Endothelial cell of hepatic sinusoid (primary cell): ENCODE measurements around the gene NRG2.

Experiments
- in situ Hi-C: cut with HindIII; loops from 2 replicates; pipeline ENCODE4 v1.10.0; 2017; ENCODE audit warnings: low sequenced_read_pairs

Gene NRG2

DNA sequence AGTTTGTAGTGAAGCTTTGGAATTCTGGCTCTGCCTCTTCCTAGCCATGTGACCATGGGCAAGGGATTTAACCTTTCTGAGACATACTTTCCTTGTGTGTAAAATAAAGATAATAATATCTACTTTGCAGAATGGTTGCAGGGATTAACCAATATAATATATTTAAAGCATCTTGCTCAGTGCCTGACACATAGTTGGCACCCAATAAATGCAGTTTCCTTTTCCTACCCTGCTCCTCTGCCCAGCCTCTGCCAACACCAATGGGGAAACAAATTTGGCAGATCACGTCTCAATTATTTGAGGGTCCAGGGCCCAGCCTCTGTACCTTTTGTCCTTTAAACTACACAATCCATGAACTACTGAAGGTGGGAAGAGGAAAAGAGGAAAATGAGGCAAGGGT is 91.1 kb downstream of the NRG2 start:
- in situ Hi-C loops = no loop called here

DNA sequence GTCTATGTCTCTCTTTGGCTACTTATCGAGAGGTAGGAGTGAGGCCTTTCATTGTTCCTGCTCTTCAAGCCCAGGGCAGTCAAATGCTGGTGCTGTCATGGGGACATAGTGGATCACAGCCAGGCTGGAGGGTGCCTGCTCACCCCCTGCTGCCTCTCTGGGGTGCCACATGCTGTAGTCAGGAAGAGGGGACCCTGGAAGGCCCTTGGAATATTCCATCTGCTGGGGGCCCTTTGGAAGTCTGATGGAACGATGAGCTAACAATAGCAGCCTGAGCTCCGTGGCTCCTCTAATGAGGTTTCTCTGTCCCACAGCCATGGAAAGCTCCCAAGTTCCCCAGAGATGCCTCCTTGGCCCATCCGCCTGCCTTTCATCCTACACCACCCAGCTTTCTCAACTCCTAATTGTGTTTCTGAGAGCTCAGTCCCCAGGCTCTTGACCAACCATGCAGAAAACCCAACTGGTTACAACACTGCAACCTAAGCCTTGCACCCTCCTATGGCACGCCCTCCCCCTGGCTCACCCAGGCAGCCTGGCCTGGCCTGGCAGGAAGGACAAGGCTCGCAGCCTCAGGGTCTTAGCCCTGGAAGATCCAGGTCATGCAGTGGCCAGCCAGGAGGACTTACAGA is 91.7 kb downstream of the NRG2 start:
- in situ Hi-C loops = no loop called here

DNA sequence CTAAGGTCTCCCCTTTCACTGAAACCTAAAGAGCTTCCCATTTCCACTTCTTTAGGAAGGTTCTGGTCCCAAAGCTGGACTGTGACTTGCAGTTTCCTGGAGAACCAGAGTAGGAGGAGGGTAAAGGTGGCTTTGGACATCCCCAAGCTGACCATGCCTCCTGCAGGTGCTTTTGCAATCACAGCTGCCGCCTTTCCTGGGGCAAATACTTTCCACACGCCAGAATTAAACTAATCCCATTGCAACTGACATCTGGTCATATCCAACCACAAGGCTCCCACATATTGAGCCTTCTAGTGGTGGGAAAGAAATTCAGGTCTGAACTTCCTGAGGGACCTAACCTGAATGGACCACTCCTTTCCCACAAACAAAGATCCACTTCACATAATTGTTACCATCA is 92.7 kb downstream of the NRG2 start:
- in situ Hi-C loops = no loop called here

DNA sequence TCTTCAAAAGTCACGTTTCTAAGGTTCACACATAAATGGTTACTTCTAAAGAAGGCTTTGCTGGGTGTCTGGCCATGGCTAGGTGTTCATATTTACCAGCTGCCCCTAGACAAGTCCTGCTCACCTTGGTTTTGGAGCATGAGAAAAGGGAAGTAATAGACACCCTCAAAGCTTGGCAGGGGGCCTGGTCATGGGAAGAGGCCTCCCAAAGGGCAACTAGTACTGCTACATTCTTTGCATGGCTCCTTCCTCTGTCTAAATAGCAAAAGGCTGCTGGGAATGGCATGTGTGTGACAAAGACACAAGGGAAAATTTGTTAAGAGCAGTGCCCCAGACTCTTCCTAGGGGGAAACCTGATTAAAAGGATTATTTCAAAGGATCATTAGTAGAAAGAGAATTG is 93.4 kb downstream of the NRG2 start:
- in situ Hi-C loops = no loop called here

DNA sequence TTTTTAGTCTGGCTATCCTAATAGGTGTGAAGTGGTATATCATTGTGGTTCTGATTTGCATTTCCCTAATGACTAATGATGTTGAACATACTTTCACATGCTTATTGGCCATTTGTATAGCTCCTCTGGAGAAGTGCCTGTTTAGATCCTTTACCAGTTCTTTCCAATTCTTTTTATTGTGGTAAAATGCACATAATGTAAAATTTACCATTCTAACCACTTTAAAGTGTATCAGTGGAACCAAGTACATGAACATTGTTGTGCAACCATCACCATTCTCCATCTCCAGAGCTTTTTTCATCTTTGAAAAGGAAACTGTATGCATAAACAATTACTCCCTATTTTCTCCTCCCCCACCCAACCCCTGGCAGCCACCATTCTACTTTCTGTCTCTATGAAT is 95.4 kb downstream of the NRG2 start:
- in situ Hi-C loops = no loop called here

DNA sequence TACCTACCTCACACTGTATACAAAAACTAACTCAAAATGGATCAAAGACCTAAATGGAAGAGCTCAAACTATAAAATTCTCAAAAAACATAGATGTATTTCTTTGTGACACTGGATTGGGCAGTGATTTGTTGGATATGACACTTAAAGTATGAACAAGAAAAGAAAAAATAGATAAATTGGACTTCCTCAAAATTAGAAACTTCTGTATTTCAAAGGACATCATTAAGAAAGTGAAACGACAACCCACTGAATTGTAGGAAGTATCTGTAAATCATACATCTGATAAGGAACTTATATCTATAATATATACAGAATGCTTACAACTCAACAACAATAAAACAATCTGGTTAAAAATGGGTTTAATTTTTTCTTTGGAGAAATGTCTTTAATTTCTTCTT is 96.7 kb downstream of the NRG2 start:
- in situ Hi-C loops = no loop called here

DNA sequence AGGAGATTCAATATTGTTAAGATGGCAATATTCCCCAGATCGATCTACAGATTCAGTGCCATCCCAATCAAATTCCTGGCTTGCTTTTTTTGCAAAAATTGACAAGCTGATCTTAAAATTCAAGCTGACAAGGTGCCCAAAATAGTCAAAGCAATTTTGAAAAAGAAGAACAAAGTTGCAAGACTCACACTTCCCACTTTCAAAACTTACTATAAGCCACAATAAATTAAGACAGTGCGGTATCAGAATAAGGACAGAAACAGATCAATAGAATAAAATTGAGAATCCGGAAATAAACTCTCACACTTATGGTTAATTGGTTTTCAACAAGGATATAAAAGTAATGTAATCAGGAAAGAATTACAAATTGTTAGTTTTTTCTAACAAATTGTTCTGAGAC is 97.1 kb downstream of the NRG2 start:
- in situ Hi-C loops = no loop called here

DNA sequence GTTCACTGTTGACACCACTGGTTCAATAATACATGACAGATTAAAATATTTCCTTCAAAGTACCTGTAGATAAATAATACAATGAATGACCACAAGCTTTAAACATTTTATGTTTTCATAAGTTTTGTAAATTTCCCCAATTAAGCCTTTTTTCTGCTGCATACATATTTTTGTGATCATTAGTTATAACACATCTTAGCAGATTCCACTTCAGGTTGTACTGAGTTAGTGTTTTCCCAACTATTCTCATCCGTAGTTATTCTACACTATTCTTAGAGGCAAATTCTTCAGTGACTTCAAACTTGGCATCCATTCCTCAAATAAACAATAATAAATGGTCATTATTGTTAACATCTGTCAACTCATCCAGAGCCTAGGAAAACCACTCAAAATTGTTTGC is 100.9 kb downstream of the NRG2 start:
- in situ Hi-C loops = no loop called here

DNA sequence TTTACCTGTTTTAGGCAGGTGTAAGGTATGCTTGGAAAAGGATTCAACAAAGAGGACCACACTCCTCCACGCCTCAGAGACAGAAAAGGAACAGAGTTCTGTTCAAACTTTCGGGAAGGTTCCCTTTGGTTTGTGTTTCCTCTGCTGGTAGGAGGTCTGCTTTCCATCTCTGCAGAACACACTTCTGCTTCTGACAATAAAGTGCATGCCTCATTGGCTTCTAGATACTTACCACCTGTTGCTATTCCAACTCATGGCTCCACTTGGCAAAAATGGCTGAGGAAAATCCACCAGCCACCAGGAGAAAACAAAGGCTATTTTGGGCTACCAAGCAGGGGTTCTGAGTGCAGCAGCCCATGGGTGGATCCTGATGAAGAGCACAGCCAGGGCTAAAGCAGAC is 112.7 kb downstream of the NRG2 start:
- in situ Hi-C loops = no loop called here

DNA sequence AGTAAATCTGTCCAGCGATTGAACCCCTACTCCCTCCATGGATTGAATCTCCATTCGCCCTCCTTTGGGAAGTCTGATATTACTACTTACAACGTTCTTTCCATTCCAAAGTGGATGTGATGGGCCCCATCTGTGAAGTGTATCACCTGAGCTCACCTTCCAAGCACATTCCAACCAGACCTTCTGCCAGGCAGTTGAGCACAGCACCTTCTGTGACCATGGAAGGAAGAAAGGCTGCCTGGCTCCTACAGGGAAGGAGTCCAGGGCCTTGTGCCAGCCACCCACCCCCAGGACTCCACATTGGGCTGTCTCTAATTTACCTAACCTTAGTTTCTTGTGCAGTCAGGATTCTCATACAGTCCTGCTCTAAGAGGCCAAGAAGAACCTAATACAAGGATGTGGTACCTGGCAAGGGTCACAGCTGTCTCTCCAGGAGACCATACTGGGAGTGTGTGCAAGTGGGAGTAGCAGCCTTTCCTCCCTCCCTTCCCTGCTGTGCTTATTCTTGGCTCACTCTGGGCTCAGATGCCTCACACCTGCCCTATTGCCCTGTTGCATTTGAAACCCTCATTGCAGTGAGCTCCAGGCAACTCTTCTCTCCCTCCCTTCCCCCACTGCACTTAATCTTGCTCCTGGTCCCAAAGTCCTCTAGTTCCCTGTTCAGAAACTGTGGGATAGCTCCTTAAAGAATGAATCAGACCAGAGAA is 116.1 kb downstream of the NRG2 start:
- in situ Hi-C loops = loop anchor here (5.0 kb wide), 1 partner anchor 60 kb away; no protein-coding TSS in a partner anchor

DNA sequence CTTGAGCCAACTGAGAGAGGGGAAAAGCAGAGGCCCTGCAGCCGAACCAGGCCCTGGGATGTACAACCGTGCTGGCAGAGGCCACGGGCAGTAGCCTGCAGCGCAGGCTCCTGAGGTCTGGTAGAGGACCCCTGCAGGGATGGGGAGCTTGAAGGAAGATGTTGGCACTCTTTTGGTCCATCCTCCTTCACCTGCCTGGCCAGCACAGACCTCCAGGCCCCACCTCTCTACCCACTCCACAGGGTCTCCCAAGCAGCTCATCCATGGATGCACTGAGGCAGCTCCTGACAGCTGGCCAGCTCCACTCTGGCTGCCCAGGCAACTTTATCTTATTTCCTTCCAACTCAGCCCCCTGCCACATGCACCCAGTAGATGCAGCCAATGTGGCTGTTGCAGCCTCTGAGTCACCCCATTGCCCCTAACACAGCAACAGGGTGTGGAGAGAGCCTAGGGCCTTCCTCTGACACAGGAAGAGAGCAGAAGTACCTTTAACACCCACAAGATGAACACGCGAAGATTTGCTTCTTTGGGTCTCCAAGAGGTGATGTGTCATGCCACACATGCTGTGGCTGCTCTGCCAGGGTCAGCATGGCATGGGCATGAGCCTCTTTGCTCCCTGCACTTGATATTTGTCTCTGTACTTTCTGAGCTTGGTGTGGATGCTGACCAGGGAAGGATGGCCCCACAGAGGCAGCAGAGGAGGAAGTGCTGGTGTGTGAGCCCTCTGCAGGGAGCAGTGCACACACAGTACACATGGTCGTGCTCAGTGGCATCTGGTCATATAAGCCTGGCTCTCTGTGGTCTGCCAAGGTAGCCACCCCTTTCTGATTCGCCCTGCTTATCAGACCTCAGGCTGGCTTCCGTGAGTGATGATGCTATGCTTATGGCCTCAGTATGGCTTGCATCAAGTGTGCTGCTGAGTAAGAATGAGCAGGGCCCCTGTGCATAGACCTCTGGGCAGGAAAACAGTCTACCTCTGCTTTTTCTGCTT is 117.2 kb downstream of the NRG2 start:
- in situ Hi-C loops = loop anchor here (5.0 kb wide), 1 partner anchor 59 kb away; no protein-coding TSS in a partner anchor

DNA sequence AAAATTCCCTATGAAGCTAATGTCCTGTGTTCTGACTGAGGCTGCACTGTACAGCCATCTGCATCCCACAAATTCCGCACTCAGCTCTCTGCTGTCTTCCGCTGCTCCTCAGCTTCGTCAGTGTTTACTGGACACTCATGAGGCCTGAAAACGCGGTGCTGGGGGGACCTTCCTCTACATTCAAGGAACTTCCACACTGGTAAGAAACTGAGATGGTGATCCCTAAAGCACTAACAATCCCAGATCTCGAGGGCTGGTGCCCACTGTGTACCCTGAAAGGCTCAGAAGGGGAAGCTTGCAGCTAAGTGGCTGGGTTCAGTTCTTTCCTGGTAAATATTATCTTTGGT is 117.9 kb downstream of the NRG2 start:
- in situ Hi-C loops = loop anchor here (5.0 kb wide), 1 partner anchor 58 kb away; no protein-coding TSS in a partner anchor

DNA sequence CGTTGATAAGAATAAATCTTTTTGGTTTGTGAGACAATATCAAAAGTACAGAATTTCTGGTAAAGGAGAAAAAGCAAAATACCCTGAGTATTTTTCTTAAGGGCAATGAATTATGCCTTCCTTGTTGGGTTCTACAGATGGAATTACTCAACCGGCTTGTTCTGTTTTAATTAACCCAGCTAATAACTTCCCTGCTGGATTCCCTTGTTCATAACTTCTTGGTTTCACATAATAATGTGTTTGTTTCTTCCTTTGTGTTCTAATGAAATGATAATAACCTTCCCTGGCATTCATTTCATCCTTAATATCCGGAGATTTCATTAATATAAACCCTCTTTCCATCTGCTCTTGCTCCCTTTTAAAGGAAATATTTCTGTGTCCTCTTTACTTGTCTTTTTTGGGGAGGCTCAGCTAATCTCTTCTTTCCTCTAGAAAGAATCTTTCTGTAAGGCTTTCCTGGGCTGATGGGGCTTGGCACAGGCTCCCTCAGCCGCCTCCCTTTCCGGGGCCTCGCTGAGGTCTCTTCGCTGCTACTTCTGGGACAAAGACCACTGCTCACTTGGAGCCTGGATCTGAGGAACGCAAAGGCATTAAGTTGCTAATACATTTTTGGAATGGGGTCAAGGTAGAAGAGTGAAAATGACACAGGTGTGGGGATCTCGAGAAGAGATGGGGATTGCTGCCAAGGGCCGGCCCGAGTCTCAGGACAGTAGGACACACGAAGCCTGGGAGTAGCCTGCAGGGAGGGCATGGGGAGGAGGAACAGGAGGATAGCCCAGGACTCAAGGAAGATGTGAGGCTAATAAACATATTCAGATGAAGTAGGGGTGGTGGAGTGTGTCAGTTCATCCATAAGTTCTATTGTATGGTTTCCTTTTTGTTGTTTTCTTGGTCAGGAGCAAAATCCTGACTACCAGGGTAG is 118.5 kb downstream of the NRG2 start:
- in situ Hi-C loops = loop anchor here (5.0 kb wide), 1 partner anchor 57 kb away; no protein-coding TSS in a partner anchor

DNA sequence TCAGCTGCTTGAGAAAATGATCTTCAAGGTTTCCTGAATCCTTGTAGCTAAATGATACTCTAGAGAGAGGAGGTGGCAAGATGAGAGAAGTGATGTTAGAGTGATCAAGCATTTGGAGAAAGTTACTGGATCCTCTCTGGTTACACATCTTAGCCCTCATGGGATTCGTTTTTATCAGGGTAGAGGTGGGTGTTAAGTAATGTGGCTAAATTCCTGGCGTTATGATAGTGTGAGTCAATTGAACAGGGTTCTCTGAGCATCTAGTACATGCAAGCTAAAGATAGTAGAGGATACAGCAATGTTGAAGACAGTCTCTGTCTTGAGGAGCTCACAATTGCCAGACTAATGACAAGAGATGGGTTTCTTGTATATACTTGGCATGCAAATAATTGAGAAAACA is 123.8 kb downstream of the NRG2 start:
- in situ Hi-C loops = loop anchor here (5.0 kb wide), 1 partner anchor 72 kb away; no protein-coding TSS in a partner anchor

DNA sequence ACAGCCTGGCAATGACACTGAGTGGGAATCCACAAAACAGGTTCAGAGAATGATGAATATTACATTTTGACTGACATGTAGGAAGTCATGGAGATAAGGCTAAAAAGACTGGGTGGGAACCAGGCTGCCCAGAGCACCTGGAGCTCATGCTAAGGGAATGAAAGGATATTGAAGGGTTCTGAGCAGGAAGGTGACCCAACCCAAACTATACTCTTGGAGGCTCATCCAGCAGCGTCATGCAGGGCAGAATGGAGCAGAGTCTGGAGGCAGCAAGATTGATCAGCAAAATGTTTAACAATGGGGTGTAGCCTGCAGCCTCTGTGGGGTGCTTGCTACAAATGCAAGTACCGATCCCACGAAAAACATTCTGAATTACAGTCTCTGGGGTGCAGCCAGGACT is 127.3 kb downstream of the NRG2 start:
- in situ Hi-C loops = loop anchor here (5.0 kb wide), 1 partner anchor 69 kb away; no protein-coding TSS in a partner anchor

DNA sequence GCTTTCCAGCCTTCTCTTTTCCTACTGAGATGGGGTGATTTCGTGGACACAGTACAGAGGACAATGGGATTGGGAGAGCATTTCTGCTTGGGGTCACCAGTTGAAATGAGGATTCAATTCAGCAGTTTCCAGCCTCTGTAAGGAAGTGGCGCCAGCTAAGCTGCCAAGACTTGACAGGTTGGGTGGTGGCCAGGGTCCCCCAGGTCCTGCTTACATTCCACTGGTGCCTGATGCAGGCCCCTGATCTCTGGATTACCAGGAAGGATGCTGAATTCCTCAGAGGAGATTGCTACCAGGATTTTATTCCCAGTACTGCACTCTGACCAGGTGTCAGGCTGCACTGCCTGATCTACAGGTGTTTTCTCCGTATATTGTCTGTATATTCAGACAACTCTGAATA is 127.8 kb downstream of the NRG2 start:
- in situ Hi-C loops = loop anchor here (5.0 kb wide), 1 partner anchor 68 kb away; no protein-coding TSS in a partner anchor

DNA sequence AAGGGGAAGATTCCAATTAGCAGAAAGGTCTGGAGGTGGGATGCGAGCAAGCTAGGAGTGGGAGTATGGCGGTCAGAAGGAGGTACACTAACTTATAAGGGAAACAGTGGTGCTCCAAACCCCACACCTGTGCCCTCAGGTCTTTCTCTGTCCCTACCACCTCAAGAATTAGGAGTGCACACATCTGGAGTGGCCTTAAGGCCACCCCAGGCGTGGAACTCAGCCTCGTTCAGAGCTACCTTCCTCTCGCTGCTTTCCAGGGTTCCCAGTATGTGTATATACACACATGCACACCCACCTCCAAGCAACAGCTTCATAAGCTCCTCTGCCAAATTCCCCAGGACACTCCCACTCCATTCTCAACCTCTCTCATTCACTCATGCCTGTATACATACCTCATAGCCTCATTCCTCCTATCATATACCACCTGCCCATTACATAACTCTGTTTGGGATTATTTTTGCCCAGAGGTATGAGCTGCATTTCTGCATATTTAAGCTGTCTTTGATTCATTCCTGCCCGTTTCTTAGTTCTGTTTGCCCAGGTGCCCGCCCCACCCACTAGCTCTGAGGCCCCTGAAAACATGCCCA is 128.8 kb downstream of the NRG2 start:
- in situ Hi-C loops = no loop called here

DNA sequence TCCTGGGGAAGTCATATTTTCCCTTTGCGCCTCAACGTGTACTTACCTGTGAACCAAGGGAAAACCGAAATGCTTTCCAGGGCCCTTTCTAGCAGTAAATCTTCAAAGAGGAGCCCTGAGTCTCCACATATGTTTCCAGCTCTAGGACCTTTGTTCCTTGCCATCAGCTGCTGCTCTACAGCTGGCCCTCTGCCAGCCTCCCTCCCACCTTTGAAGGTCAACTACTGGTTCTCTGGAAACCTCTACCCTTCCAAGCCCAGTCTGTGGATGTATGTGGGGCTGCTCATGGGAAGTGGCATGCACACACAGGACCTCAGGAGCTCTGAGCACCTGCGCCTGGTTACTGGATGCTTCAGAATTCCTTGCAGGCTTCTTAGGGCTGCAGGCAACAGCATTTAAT is 130.3 kb downstream of the NRG2 start:
- in situ Hi-C loops = no loop called here

DNA sequence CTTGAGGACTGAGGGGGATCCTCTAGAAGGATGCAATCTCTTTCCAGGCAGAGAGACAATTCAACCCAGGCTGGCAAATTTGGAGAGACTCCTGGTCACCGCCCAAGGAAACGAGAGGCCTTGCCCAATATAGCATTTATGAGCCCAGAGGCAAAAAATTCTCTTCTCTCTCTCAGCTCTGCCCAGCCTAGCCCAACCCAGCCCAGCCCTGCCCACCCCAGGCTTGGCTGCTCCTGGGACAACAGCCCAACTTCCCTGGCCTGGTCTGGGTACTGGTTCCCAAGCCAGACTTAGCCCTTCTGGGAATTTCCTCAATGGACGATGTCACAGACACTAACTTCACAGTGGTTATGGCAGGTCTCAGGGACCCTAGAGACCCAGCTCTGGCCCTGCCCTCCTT is 130.9 kb downstream of the NRG2 start:
- in situ Hi-C loops = no loop called here
